Fibroblast of the aortic adventitia (primary cell): ENCODE measurements around the gene TBATA. TPM values are rescaled to one million over a fixed set of nuclear protein-coding genes. Genes with fewer than 3 reads are reported as not detected.

Experiments
- DNase-seq: peaks from one replicate; pipeline ENCODE4 v3.0.0-alpha.2; 2010; ENCODE audit warnings: low read depth
- H3K4me3 ChIP-seq: 2 replicates; pipeline ENCODE4 v1.5.1; 2011; ENCODE audit warnings: low read depth, mild to moderate bottlenecking, control low read depth, low read length, moderate library complexity
- CTCF ChIP-seq: IDR thresholded peaks from 2 replicates; pipeline ENCODE4 v1.5.1; 2011; ENCODE audit warnings: mild to moderate bottlenecking, low read length, control low read depth, inconsistent platforms; ENCODE audit not compliant: insufficient read depth
- total RNA-seq: library from RNA; depleted of rRNA; stranded (reverse); fragments of >200 nt; gene quantifications from 2 replicates; pipeline ENCODE4 v1.2.3, GENCODE V29; 2012; ENCODE audit warnings: low replicate concordance

TBATA gene
- total RNA-seq, 1 donor = not detected

- no peak for DNase-seq
- no peak overlapping the region for H3K4me3 ChIP-seq
- no peak for TF ChIP-seq CTCF
Measured at GRCh38 chr10:70801854-70802253, 16.7 kb upstream of the TBATA start.

- H3K4me3 ChIP-seq = no peak overlapping the region
- DNase-seq = peak; percentile 25
- no peak for TF ChIP-seq CTCF
Measured at GRCh38 chr10:70799124-70799523, 13.9 kb upstream of the TBATA start.

- TF ChIP-seq CTCF = no peak
- no peak overlapping the region for H3K4me3 ChIP-seq
- no peak for DNase-seq
Measured at GRCh38 chr10:70797840-70798239, 12.7 kb upstream of the TBATA start.

GRCh38 chr10:70795613-70796012 is 10.4 kb upstream of the TBATA start:
- TF ChIP-seq CTCF = no peak
- no peak for DNase-seq
- H3K4me3 ChIP-seq = no peak overlapping the region

GRCh38 chr10:70791386-70792039 is 6.3 kb upstream of the TBATA start:
- no peak overlapping the region for H3K4me3 ChIP-seq
- DNase-seq = no peak
- TF ChIP-seq CTCF = no peak

- TF ChIP-seq CTCF = no peak
- H3K4me3 ChIP-seq = no peak overlapping the region
- no peak for DNase-seq
Measured at GRCh38 chr10:70786799-70787415, 1.7 kb upstream of the TBATA start.

GRCh38 chr10:70784471-70784870 is 706 bp downstream of the TBATA start:
- TF ChIP-seq CTCF = no peak
- no peak overlapping the region for H3K4me3 ChIP-seq
- DNase-seq = no peak
